ENCODE data around the gene CKLF. TPM values are rescaled to one million over a fixed set of nuclear protein-coding genes. Genes with fewer than 3 reads are reported as not detected.

CKLF gene
- total and polyA plus RNA-seq, 7 donors, result 24.1 to 57.4 (median 46.7) TPM

GRCh38 chr16:66568355-66568754 lies 16.0 kb downstream of the CKLF start:
- Histone ChIP-seq H3K4me3 (no peak overlapping the region), H3K4me1 (no peaks in the 10 kb centered on the region), H3K27me3 (no peaks in the 10 kb centered on the region), H3K36me3 (peaks cover 0 to 36% (median 5%) of the 10 kb centered on the region in 4 donors), H3K9me3 (no peaks in the 10 kb centered on the region), H3K27ac (no peak overlapping the region)
- intact Hi-C loops (cut with DNase I), result no loop called here
- DNase-seq, result no peak
- WGBS, 2 donors, result 95 to 99% methylated on average over 2 of the region's 2 CpGs
- TF ChIP-seq POLR2A (IDR thresholded peaks at IDR 0.05), result no peak
- TF ChIP-seq CTCF (IDR thresholded peaks at IDR 0.05), result no peak
- no peak for TF ChIP-seq EP300 (IDR thresholded peaks at IDR 0.05)
- TF ChIP-seq POLR2AphosphoS5 (IDR thresholded peaks at IDR 0.05), result no peak

- 96 to 98% methylated on average over 1 of the region's 1 CpG for WGBS, 2 donors
- intact Hi-C loops (cut with DNase I), result no loop called here
- H3K27me3 ChIP-seq, result no peaks in the 10 kb centered on the region
- no peak overlapping the region for H3K27ac ChIP-seq
- H3K36me3 ChIP-seq, result peaks cover 0 to 28% (median 5%) of the 10 kb centered on the region in 4 donors
- no peak overlapping the region for H3K4me3 ChIP-seq
- no peaks in the 10 kb centered on the region for H3K9me3 ChIP-seq
- DNase-seq, result no peak
- TF ChIP-seq POLR2A (IDR thresholded peaks at IDR 0.05) (no peak), EP300 (IDR thresholded peaks at IDR 0.05) (no peak), CTCF (IDR thresholded peaks at IDR 0.05) (no peak), POLR2AphosphoS5 (IDR thresholded peaks at IDR 0.05) (no peak)
- no peaks in the 10 kb centered on the region for H3K4me1 ChIP-seq
These were observed 16.8 kb downstream of the CKLF start for GRCh38 chr16:66569131-66569530.

- Histone ChIP-seq H3K27ac (no peak overlapping the region), H3K27me3 (no peaks in the 10 kb centered on the region), H3K36me3 (peaks cover 0 to 20% (median 5%) of the 10 kb centered on the region in 4 donors), H3K4me1 (no peaks in the 10 kb centered on the region), H3K9me3 (no peaks in the 10 kb centered on the region), H3K4me3 (no peak overlapping the region)
- WGBS, 2 donors, result 46 to 77% methylated on average over 3 of the region's 3 CpGs
- no peak for TF ChIP-seq POLR2AphosphoS5 (IDR thresholded peaks at IDR 0.05)
- TF ChIP-seq POLR2A (IDR thresholded peaks at IDR 0.05), result no peak
- TF ChIP-seq CTCF (IDR thresholded peaks at IDR 0.05), result no peak
- no peak for TF ChIP-seq EP300 (IDR thresholded peaks at IDR 0.05)
- intact Hi-C loops (cut with DNase I), result no loop called here
- DNase-seq, result no peak
These were observed 17.5 kb downstream of the CKLF start for GRCh38 chr16:66569827-66570405.

DNA sequence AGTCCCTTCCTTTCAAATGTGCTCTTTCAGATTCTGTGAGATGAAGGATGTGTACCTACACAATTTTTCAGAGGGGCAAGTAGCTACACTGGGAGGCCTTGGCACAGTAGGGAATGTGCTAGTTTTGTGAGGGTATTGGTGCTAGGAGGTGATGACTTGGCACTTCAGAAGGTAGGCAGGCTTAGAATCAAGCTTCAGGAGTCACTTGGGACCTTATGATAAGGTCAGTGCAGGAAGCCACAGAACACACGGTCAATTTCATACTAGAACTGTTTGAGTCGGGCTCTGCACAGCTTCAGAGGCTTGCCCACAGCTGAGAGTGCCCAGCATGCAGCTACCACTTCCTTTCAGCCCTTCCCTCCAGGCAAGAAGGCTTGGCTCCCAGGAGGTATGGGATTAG lies 20.0 kb downstream of the CKLF start:
- no peaks in the 10 kb centered on the region for H3K36me3 ChIP-seq
- no peak for TF ChIP-seq POLR2A (IDR thresholded peaks at IDR 0.05)
- TF ChIP-seq EP300 (IDR thresholded peaks at IDR 0.05), result no peak
- no peak for TF ChIP-seq CTCF (IDR thresholded peaks at IDR 0.05)
- TF ChIP-seq POLR2AphosphoS5 (IDR thresholded peaks at IDR 0.05), result no peak
- DNase-seq, result no peak
- H3K4me3 ChIP-seq, result no peak overlapping the region
- H3K27me3 ChIP-seq, result peaks cover 0 to 5% (median 0%) of the 10 kb centered on the region in 3 donors
- H3K4me1 ChIP-seq, result no peaks in the 10 kb centered on the region
- no peaks in the 10 kb centered on the region for H3K9me3 ChIP-seq
- no peak overlapping the region for H3K27ac ChIP-seq
- WGBS, 2 donors, result 58 to 80% methylated on average over 2 of the region's 2 CpGs
- intact Hi-C loops (cut with DNase I), result no loop called here

DNA sequence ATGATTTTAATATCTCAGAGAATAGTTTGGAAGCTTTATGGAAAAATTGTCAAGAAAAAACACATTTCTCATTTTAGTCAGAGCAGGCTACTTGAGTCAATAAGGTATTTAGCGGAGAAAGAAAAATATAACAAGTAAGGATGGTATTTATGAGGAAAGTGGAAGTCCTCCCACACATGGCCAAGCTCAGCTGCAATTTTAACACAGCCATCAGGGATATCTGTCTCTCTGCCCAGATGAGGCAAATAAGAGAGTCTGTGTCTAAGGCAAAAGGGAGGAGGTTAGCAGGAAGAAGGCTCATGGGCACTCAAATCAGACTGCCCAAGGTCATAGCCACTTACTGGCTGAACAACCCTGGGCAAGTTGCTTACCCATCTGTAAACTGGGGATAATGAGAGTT lies 21.7 kb downstream of the CKLF start:
- H3K4me1 ChIP-seq, result peaks cover 0 to 10% (median 8%) of the 10 kb centered on the region in 4 donors
- H3K9me3 ChIP-seq, result no peaks in the 10 kb centered on the region
- H3K36me3 ChIP-seq, result no peaks in the 10 kb centered on the region
- DNase-seq, result no peak
- intact Hi-C loops (cut with DNase I), result no loop called here
- peaks cover 8 to 22% (median 14%) of the 10 kb centered on the region in 3 donors for H3K27me3 ChIP-seq
- TF ChIP-seq EP300 (IDR thresholded peaks at IDR 0.05) (no peak), POLR2A (IDR thresholded peaks at IDR 0.05) (no peak), CTCF (IDR thresholded peaks at IDR 0.05) (no peak)
- H3K4me3 ChIP-seq, result no peak overlapping the region
- H3K27ac ChIP-seq, result no peak overlapping the region
- 98 to 100% methylated on average over 1 of the region's 1 CpG for WGBS, 2 donors
